NCI-H2196 (cell line): ENCODE measurements around the gene ZDHHC11B.
"Not testable (repeated sequence)": the region's sequence is repeated elsewhere in the genome, so short reads cannot be mapped to it uniquely, and the experiment has no call there.

Experiments
- DNase-seq: peaks from one replicate; lab custom pipeline; 2025; ENCODE audit not compliant: unreplicated experiment; lab: John Stamatoyannopoulos, UW

Gene ZDHHC11B

DNA sequence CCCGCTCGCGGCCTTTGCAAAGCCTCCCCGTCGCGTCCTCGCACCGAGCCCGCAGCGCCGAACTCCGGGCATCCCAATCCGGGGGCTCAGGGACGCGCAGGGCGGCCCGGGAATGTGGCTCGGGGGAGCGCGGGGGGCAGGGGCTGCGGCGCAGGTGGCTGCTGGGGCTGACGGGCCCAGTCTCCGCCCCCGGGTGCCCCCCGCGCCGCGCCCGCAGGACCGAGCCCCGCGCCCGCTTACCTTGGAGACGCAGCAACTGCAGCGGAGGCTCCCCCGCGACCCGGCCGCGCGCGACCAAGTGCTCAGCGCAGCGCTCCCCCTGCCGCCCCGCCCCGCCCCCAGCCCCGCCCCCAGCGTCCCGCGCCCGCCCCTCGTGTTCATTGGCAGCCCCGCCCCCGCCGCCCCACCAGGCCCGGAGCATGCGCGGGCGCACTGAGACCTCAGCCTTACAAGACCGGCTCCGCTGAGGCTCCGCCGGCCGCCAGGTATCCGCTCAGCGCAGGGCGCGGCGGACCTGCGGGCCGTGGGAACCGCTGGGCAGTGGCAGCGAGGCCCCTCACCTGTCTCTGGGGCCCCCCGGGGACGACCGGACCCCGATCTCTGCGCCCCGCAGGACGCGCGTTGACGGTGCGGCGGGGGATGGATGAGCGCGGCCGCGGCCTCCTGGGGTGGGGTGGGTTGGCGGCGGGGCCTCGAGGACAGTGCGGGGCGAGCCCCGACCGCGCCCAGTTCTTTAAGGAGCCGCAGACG is at the start of gene ZDHHC11B:
ZDHHC11B (minus strand) TSS at position 302 of the 750 bp plus-strand sequence. CDS start 17,810 bp downstream, outside the sequence.
- peak; percentile 85 for DNase-seq

GRCh38 chr5:834013-834412 is 49.5 kb upstream of the ZDHHC11B start:
- DNase-seq: not testable (repeated sequence)

GRCh38 chr5:828194-828593 is 43.7 kb upstream of the ZDHHC11B start:
- not testable (repeated sequence) for DNase-seq

GRCh38 chr5:825544-825943 is 41.0 kb upstream of the ZDHHC11B start:
- not testable (repeated sequence) for DNase-seq

GRCh38 chr5:821504-821903 is 37.0 kb upstream of the ZDHHC11B start:
- no peak for DNase-seq

DNA sequence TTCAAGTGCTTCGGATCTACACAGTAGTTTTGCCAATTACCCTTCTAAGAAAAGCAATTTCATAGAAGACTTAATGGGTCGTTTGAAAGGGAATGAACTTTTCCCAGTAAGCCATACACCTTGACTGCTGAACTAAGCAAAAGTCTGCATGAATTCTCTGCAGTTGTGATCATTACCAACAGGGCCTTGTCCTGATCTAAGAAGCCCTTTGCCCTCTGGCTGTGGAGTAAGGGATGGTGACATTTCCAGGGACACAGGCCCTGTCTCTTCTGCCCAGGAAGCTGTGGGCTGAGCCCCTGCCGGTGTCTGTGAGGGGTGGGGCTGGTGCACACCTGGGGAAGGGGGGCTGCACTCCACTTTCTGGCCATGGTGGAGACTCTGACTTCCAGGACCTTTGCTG is 35.7 kb upstream of the ZDHHC11B start:
- no peak for DNase-seq

- DNase-seq: no peak
These were observed 34.5 kb upstream of the ZDHHC11B start for GRCh38 chr5:819078-819477.

GRCh38 chr5:816176-816575 is 31.6 kb upstream of the ZDHHC11B start:
- DNase-seq: no peak

GRCh38 chr5:815449-815848 is 30.9 kb upstream of the ZDHHC11B start:
- no peak for DNase-seq

- not testable (repeated sequence) for DNase-seq
These were observed 29.0 kb upstream of the ZDHHC11B start for GRCh38 chr5:813575-813974.

GRCh38 chr5:811384-811783 is 26.9 kb upstream of the ZDHHC11B start:
- DNase-seq: not testable (repeated sequence)

DNA sequence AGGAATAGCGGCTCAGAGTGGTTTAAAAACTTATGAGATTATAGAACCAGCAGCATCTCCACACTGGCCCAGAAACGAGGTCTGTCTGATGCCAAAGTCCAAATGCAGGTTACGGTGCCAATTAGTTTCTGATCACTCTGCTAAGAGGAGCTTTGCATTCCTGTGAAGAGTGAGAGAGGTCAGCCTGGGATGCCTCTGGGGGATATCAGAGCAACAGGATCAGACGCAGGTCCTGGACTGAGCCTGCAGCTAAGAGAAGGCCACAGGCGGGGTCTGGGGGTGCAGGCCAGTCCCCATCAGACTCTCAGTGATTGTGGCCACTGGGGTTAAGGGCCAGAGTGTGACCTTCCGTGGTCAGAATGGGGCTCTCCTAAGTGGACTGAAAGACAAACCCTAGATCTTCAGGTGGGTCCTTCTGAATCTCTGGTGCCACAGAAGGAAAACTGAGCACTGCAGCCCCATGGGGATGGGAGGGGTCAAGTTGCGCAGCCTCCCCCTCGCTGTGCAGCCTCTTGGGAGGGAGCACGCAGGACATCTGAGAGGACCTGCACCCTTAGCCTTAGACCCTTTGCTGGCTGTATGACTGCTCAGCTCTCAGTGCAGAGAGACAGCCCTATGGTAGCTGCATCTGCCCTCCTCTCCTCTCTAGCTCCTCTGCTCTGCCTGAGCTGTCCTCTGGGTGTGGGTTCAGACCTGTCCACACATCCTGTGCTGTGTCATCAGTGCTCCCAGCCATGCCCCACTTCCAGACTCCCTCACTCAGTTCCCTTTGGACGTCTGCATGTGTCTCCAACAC is 23.4 kb upstream of the ZDHHC11B start:
- not testable (repeated sequence) for DNase-seq

DNA sequence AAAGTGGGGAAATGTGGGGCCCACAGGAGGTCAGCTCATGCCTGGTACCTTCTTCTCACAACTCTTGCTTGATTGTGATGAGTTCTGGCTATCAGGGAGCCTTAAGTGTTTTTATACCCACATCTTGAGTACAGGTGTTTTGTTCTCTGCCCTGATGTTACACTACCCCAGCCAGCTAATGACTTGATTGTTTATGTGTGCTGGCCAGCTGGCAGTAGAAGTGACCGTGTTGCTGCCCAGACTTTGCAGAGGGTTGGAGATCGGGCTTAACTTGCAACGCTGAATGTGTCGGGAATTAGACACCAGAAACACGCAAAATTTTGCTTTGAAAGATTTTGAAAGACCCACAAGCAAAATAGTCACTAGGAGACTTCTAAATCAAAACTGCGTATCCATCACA is 16.9 kb upstream of the ZDHHC11B start:
- DNase-seq: no peak

DNA sequence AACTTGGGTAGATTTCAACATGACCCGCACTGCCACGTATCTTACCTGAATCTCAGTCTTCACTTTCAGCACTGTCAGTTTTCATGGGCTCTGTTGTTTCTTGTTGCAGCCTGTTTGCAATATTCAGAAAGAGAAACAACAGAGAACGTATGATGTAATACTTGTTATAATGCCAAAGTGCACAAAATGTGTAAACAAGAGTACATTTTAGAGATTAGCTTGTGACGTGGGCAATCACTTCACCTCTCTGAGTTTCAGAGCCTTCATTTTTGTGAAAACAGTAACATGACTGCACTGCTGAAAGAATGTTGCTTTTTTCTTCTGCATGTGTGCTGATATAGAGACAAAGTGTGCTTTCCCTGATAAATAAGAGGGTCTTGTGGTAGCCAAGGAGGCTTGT is 16.5 kb upstream of the ZDHHC11B start:
- DNase-seq: not testable (repeated sequence)

GRCh38 chr5:798505-799138 is 14.1 kb upstream of the ZDHHC11B start:
- DNase-seq: not testable (repeated sequence)

DNA sequence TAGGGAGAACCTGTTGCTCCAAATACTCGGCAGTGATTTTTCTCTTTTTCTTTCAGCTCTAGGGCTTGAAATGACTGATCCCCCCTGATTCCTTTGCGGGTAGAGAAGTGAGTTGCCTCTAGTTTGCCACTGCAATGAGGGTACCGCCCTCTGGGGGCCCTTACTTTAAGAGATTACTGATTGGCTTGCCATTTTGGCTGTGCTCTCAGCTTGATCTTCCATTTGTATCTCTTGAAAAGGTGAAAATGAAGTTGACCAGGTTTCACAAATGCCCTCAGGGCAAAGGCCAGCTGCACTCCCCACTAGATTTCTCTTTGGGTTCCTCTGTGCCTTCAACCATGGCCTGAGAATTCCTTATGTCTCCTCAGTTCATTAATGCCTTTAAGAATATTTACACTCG is 13.5 kb upstream of the ZDHHC11B start:
- not testable (repeated sequence) for DNase-seq

GRCh38 chr5:795873-796272 is 11.3 kb upstream of the ZDHHC11B start:
- DNase-seq: not testable (repeated sequence)

DNA sequence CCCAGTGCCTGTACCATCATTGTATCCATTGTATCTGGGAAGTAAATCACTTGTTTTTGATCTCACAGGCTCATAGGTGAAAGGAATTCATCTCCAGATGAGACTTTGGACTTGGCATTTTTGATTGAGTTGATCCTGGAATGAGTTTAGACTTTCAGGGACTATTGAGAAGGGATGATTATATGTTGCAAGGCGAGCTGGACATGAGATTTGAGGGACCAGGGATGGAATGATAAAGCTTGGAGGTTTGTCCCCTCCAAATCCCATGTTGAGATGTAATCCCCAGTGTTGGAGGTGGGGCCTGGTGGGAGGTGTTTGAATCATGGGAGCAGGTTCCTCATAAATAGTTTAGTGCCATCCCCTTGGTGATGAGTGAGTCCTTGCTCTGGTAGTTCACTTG is 10.4 kb upstream of the ZDHHC11B start:
- DNase-seq: not testable (repeated sequence)

GRCh38 chr5:788703-789102 is 4.2 kb upstream of the ZDHHC11B start:
- not testable (repeated sequence) for DNase-seq

DNA sequence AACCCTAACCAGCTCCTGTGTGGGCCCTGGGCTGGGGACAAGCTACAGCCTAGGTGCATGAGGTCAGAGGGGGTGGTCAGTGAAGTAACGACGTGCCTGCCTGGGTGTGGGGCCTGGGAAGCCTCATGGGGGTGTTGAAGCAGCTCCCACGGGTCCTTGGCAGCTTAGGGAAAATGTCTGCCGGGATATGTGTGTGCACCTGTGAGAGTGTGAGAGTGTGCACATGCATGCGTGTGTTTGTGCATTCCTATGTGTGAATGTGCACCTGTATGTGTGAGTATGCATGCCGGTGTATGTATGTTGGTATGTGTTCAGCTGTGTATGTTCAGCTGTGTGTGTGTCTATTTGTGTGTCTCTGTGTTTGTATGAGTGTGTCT is 3.3 kb upstream of the ZDHHC11B start:
- DNase-seq: not testable (repeated sequence)

DNA sequence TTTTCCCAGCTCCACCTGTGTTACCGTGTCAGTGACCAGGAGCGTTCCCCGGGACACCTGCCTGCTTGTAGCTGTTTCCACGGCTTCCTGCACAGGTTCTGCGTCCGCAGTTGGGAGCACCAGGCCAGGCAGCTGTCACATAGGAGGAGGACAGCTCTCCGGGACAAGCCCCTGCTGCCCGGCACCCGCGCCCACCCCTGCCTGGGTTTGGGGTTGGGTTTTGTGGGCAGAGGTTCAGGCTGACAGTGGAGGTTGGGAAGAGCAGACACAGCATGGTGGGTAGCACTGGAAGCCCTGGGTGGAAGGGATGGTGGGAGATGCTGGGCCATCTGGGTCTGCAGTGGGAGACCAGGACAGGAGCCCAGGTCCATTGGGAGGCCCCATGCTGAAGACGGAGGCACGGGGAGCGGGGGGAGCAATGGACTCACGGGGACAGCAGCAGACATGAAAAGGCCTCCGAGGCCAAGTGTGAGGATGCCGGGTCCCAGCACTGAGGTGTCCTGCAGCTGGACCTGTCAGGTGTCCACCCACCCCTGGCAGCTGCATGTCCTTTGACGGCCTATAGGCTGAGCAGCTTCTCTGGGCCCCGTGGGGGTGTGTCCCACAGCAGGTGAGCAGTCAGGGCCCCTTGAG is 2.8 kb upstream of the ZDHHC11B start:
- not testable (repeated sequence) for DNase-seq
